HFF-Myc (cell line): ENCODE results near the gene KIF21B.

Experiments used
- DNase-seq: peaks from one replicate; pipeline ENCODE4 v3.0.0-alpha.2; 2011; ENCODE audit warnings: low read depth; ENCODE audit errors: extremely low read depth
- H3K4me3 ChIP-seq: replicated peaks from 2 replicates; pipeline ENCODE4 v1.5.1; 2011; ENCODE audit warnings: low read depth, mild to moderate bottlenecking, control low read depth, low read length
- CTCF ChIP-seq: IDR thresholded peaks from 2 replicates; pipeline ENCODE4 v1.5.1; 2012; ENCODE audit warnings: mild to moderate bottlenecking, low read depth, low read length, control low read depth; ENCODE audit errors: missing control alignments

The KIF21B gene

GRCh38 chr1:201011616-201012015 is 11.9 kb downstream of the KIF21B start:
- DNase-seq = no peak
- no peak overlapping the region for H3K4me3 ChIP-seq
- TF ChIP-seq CTCF = no peak

GRCh38 chr1:201009962-201010645 is 13.4 kb downstream of the KIF21B start:
- DNase-seq = no peak

GRCh38 chr1:201008666-201009360 is 14.7 kb downstream of the KIF21B start:
- no peak for TF ChIP-seq CTCF

More at GRCh38 chr1:201009962-201010645, 13.4 kb downstream of the KIF21B start:
- H3K4me3 ChIP-seq = no peak overlapping the region
- TF ChIP-seq CTCF = no peak

GRCh38 chr1:201007481-201007880 is 16.0 kb downstream of the KIF21B start:
- no peak for DNase-seq
- H3K4me3 ChIP-seq = no peak overlapping the region
- TF ChIP-seq CTCF = no peak

More at GRCh38 chr1:201008666-201009360, 14.7 kb downstream of the KIF21B start:
- no peak overlapping the region for H3K4me3 ChIP-seq
- no peak for DNase-seq

- H3K4me3 ChIP-seq = no peak overlapping the region
- DNase-seq = no peak
- TF ChIP-seq CTCF = no peak
Observed at GRCh38 chr1:201006450-201006849, 17.1 kb downstream of the KIF21B start.

- H3K4me3 ChIP-seq = no peak overlapping the region
- no peak for DNase-seq
- TF ChIP-seq CTCF = no peak
Observed at GRCh38 chr1:201004732-201005131, 18.8 kb downstream of the KIF21B start.
